Small intestine (tissue), 7 donors: Measurements from ENCODE around the gene TUBA3E. TPM values are rescaled to one million over a fixed set of nuclear protein-coding genes. Genes with fewer than 3 reads are reported as not detected.
"Not testable (repeated sequence)": the region's sequence is repeated elsewhere in the genome, so short reads cannot be mapped to it uniquely, and the experiment has no call there.

Experiments used
- DNase-seq, 2 donors: peaks; one replicate each; pipeline versions ENCODE4 v3.0.0 to v3.0.0-alpha.2; 2013
- FAIRE-seq: peaks from 2 replicates; lab custom pipeline; 2012; peaks lifted over from hg19 to GRCh38; lab: Jason Lieb, UNC
- H3K27ac ChIP-seq, 3 donors: one replicate each; pipeline ENCODE4 v1.5.1; 2013; ENCODE audit warnings: low read length in 2 of 3, mild to moderate bottlenecking in 2 of 3, control low read depth in 1 of 3, inconsistent platforms in 1 of 3, low read depth in 1 of 3, moderate library complexity in 1 of 3
- H3K27me3 ChIP-seq, 3 donors: one replicate each; pipeline ENCODE4 v1.6.1; 2013; ENCODE audit warnings: low read length in 3 of 3, inconsistent platforms in 1 of 3; ENCODE audit not compliant: control insufficient read depth in 3 of 3, insufficient read depth in 3 of 3
- H3K36me3 ChIP-seq, 3 donors: one replicate each; pipeline ENCODE4 v1.6.1; 2013; ENCODE audit warnings: low read length in 3 of 3, inconsistent platforms in 1 of 3, low read depth in 1 of 3, mild to moderate bottlenecking in 1 of 3, moderate library complexity in 1 of 3; ENCODE audit not compliant: control insufficient read depth in 3 of 3, insufficient read depth in 2 of 3
- H3K4me1 ChIP-seq, 3 donors: one replicate each; pipeline ENCODE4 v1.6.1; 2013; ENCODE audit warnings: low read length in 2 of 3, inconsistent platforms in 1 of 3, low read depth in 1 of 3, mild to moderate bottlenecking in 1 of 3, moderate library complexity in 1 of 3; ENCODE audit not compliant: control insufficient read depth in 3 of 3, insufficient read depth in 2 of 3
- H3K4me3 ChIP-seq, 3 donors: one replicate each; pipeline ENCODE4 v1.5.1; 2013; ENCODE audit warnings: low read length in 3 of 3, control low read depth in 1 of 3, inconsistent platforms in 1 of 3, low read depth in 1 of 3, mild to moderate bottlenecking in 1 of 3, moderate library complexity in 1 of 3
- H3K9me3 ChIP-seq, 2 donors: one replicate each; pipeline ENCODE4 v1.6.1; 2013; ENCODE audit warnings: low read depth in 1 of 2, low read length in 1 of 2; ENCODE audit not compliant: control insufficient read depth in 2 of 2, insufficient read depth in 1 of 2
- WGBS, 3 donors: extraction: QIAGEN DNeasy Blood & Tissue Kit; methylation state at CpG; one replicate each; pipeline ENCODE4 v1.1.7; 2013; 5-methylcytosine and 5-hydroxymethylcytosine counted together
- polyA plus RNA-seq, 4 donors: library from polyadenylated mRNA; stranded (reverse) in 3 of 4; unstranded in 1 of 4; fragments of 200-250 nt in 3 of 4; fragments of 120-200 nt in 1 of 4; gene quantifications; one replicate each; pipeline versions ENCODE4 v1.2.1 to v1.2.3, GENCODE V29; 2013
- donor health status: healthy with polysubstance abuse.
- donor health status: control.
- donor health status: control.
- donor health status: Bipolar disorder and iron deficiency.
- donor health status: healthy.

Gene TUBA3E
- polyA plus RNA-seq, 4 donors: 0.12 to 2.4 TPM; not detected in 2

- no peaks in the 10 kb centered on the region for H3K9me3 ChIP-seq
- FAIRE-seq: no peak
- no peaks in the 10 kb centered on the region for H3K27me3 ChIP-seq
- no peak overlapping the region for H3K4me3 ChIP-seq
- no peak overlapping the region for H3K27ac ChIP-seq
- peaks cover 9 to 65% (median 12%) of the 10 kb centered on the region in 3 donors for H3K36me3 ChIP-seq
- no peak for DNase-seq
- no peaks in the 10 kb centered on the region for H3K4me1 ChIP-seq
- 92 to 94% (median 93%) methylated on average over 8 of the region's 8 CpGs for WGBS, 3 donors
Observed at GRCh38 chr2:130165293-130166016, 32.8 kb downstream of the TUBA3E start.

- DNase-seq (no peak), FAIRE-seq (no peak)
- 92 to 95% (median 95%) methylated on average over 9 of the region's 9 CpGs for WGBS, 3 donors
- H3K36me3 ChIP-seq: peaks cover 9 to 60% (median 15%) of the 10 kb centered on the region in 3 donors
- H3K27ac ChIP-seq: no peak overlapping the region
- H3K4me1 ChIP-seq: no peaks in the 10 kb centered on the region
- no peak overlapping the region for H3K4me3 ChIP-seq
- H3K9me3 ChIP-seq: no peaks in the 10 kb centered on the region
- no peaks in the 10 kb centered on the region for H3K27me3 ChIP-seq
Observed at GRCh38 chr2:130162968-130163367, 35.3 kb downstream of the TUBA3E start.

- not testable (repeated sequence) for DNase-seq, H3K4me1 ChIP-seq, H3K27me3 ChIP-seq, H3K9me3 ChIP-seq, FAIRE-seq, H3K4me3 ChIP-seq, H3K27ac ChIP-seq
- WGBS, 3 donors: 92 to 96% (median 95%) methylated on average over 6 to 7 of the region's 7 CpGs
- H3K36me3 ChIP-seq: peaks cover 9 to 58% (median 15%) of the 10 kb centered on the region in 3 donors
Observed at GRCh38 chr2:130162486-130162885, 35.8 kb downstream of the TUBA3E start.

- H3K9me3 ChIP-seq, FAIRE-seq, DNase-seq, H3K27me3 ChIP-seq, H3K4me3 ChIP-seq, H3K4me1 ChIP-seq, H3K27ac ChIP-seq: not testable (repeated sequence)
- H3K36me3 ChIP-seq: peaks cover 7 to 53% (median 11%) of the 10 kb centered on the region in 3 donors
- 79 to 82% (median 81%) methylated on average over 24 to 25 of the region's 25 CpGs for WGBS, 3 donors
Observed at GRCh38 chr2:130160838-130161705, 37.2 kb downstream of the TUBA3E start.

GRCh38 chr2:130160131-130160530 is 38.1 kb downstream of the TUBA3E start:
- no peaks in the 10 kb centered on the region for H3K27me3 ChIP-seq

DNA sequence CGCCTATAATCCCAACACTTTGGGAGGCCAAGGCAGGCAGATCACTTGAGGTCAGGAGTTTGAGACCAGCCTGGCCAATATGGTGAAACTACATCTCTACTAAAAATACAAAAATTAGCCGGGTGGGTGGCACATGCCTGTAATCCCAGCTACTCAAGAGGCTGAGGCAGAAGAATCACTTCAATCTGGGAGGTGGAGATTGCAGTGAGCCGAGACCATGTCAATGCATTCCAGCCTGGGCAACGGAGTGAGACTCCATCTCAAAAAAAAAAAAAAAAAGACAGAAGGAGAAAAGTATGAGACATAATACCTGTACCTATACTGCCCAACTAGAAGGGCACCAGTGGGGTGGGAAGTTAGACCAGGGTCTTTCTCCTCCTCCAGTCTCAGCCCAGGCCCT is 38.9 kb downstream of the TUBA3E start:
- H3K27ac ChIP-seq, H3K27me3 ChIP-seq, H3K4me1 ChIP-seq, FAIRE-seq, H3K9me3 ChIP-seq, H3K4me3 ChIP-seq, DNase-seq: not testable (repeated sequence)
- H3K36me3 ChIP-seq: peaks cover 2 to 51% (median 5%) of the 10 kb centered on the region in 3 donors
- WGBS, 3 donors: 90 to 97% (median 90%) methylated on average over 4 of the region's 4 CpGs

More at GRCh38 chr2:130160131-130160530, 38.1 kb downstream of the TUBA3E start:
- H3K36me3 ChIP-seq: peaks cover 5 to 53% (median 6%) of the 10 kb centered on the region in 3 donors
- H3K4me1 ChIP-seq: no peaks in the 10 kb centered on the region
- H3K4me3 ChIP-seq: no peak overlapping the region
- FAIRE-seq: no peak
- H3K9me3 ChIP-seq: no peaks in the 10 kb centered on the region
- H3K27ac ChIP-seq: no peak overlapping the region
- 96 to 98% (median 96%) methylated on average over 6 of the region's 6 CpGs for WGBS, 3 donors
- DNase-seq: no peak

GRCh38 chr2:130158631-130159030 is 39.6 kb downstream of the TUBA3E start:
- Histone ChIP-seq H3K27ac (no peak overlapping the region), H3K4me1 (no peaks in the 10 kb centered on the region), H3K27me3 (no peaks in the 10 kb centered on the region), H3K36me3 (peaks cover 2 to 51% (median 4%) of the 10 kb centered on the region in 3 donors), H3K4me3 (no peak overlapping the region), H3K9me3 (no peaks in the 10 kb centered on the region)
- no peak for DNase-seq
- FAIRE-seq: no peak
- 94 to 95% (median 95%) methylated on average over 9 of the region's 9 CpGs for WGBS, 3 donors

DNA sequence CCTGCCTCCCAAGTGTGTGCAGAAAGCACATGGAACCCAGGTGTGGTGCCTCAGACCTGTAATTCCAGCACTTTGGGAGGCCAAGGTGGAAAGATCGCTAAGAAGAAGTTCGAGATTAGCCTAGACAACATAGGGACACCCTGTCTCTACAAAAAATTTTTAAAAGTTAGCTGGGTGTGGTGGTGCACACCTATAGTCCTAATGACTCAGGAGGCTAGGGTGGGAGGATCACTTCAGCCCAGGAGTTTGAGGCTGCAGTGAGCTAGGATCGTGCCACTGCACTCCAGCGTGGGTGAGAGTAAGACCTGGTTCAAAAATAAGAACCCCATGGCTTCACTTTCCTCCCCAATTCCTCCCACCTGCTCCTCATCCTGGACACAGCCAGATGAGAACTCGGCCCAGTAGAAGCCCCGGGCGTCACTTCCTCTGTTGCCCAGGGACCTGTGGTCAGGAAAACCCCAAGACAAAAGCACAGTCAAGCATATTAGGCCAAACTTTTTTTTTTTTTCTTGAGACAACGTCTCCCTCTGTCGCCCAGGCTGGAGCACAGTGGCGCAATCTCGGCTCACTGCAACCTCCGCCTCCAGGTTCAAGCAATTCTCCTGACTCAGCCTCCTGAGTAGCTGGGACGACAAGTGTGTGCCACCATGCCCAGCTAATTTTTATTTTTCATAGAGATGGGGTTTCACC is 40.3 kb downstream of the TUBA3E start:
- not testable (repeated sequence) for H3K27ac ChIP-seq, H3K9me3 ChIP-seq, H3K4me1 ChIP-seq, H3K27me3 ChIP-seq, FAIRE-seq, H3K4me3 ChIP-seq, DNase-seq
- WGBS, 3 donors: 69 to 81% (median 71%) methylated on average over 13 of the region's 13 CpGs
- H3K36me3 ChIP-seq: peaks cover 2 to 53% (median 7%) of the 10 kb centered on the region in 3 donors
